Prostate gland (tissue), 1 donor: ENCODE data around the gene GNAT3.

Source experiments
- POLR2A ChIP-seq: fragments of 450-650 bp; IDR thresholded peaks from one replicate; pipeline ENCODE4 v1.6.1; 2016; ENCODE audit warnings: antibody characterized with exemption, mild to moderate bottlenecking
- POLR2AphosphoS5 ChIP-seq: sonication (generic); formaldehyde crosslinking; IDR thresholded peaks from one replicate; pipeline ENCODE4 v1.6.1; 2017; ENCODE audit warnings: antibody characterized with exemption

- TF ChIP-seq POLR2AphosphoS5 = no peak
- TF ChIP-seq POLR2A = no peak
These were observed 82.7 kb downstream of the GNAT3 start for GRCh38 chr7:80429181-80429580.
